ENCODE measurements around the gene CEP152. TPM values are rescaled to one million over a fixed set of nuclear protein-coding genes. Genes with fewer than 3 reads are reported as not detected.
A peak's percentile ranks its signal among the peaks of the same experiment; 100 is the strongest.

CEP152 gene, protein sequence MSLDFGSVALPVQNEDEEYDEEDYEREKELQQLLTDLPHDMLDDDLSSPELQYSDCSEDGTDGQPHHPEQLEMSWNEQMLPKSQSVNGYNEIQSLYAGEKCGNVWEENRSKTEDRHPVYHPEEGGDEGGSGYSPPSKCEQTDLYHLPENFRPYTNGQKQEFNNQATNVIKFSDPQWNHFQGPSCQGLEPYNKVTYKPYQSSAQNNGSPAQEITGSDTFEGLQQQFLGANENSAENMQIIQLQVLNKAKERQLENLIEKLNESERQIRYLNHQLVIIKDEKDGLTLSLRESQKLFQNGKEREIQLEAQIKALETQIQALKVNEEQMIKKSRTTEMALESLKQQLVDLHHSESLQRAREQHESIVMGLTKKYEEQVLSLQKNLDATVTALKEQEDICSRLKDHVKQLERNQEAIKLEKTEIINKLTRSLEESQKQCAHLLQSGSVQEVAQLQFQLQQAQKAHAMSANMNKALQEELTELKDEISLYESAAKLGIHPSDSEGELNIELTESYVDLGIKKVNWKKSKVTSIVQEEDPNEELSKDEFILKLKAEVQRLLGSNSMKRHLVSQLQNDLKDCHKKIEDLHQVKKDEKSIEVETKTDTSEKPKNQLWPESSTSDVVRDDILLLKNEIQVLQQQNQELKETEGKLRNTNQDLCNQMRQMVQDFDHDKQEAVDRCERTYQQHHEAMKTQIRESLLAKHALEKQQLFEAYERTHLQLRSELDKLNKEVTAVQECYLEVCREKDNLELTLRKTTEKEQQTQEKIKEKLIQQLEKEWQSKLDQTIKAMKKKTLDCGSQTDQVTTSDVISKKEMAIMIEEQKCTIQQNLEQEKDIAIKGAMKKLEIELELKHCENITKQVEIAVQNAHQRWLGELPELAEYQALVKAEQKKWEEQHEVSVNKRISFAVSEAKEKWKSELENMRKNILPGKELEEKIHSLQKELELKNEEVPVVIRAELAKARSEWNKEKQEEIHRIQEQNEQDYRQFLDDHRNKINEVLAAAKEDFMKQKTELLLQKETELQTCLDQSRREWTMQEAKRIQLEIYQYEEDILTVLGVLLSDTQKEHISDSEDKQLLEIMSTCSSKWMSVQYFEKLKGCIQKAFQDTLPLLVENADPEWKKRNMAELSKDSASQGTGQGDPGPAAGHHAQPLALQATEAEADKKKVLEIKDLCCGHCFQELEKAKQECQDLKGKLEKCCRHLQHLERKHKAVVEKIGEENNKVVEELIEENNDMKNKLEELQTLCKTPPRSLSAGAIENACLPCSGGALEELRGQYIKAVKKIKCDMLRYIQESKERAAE (N-terminal part only)
- total RNA-seq (10 to 100 TPM in 3 of 5 donors, 1 to 10 TPM in 2; 6.6 to 11.4 (median 10.3) TPM), total RNA-seq (8.1 to 47.6 (median 18.8) reads per million in 29 experiments)
- total RNA-seq (2013), result 8.9 TPM

DNA sequence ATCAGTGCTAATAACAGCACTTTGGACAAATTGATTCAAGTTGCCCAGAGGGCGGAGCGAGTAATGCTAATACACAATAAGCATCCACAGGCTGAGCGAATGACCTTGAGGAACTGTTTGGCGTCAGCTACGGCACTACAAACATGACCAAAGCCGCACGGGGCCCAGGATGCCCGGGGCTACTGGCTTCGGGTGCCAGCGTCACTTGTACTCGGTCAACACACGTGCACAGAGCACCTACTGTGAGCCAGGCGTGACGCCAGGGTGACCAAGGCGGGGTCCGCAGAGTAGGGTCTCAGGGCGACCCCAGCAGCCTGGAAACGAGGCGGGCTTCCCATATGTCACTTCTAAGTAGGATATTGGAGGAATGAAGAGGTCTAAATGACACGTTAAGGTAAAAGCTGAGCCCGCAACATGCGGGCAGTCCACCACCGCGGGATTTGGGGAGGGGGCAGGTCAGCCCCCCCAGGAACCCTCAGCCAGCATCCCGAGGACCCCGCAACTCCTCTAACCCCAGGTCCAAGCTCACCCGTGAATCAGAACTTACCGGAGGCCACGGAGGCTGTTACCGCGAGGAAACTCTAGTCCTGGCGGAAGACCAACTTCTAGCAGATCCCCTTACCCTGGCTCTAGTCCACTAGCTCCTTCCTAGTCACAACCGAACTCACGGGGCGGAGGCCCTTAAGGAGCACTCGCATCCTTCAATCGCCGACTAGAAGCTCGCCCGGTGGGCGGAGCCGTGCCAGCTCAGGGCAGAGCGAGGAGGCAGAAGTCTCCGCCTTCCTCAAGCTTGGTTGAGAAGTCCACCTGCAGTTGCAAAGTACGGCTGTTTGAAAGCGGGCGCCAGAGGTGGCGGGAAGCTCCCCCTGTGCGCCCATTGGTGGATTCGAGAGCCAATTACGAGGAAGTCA is at the start of gene CEP152:
TSS of gene CEP152 (minus strand) at position 656 of the 911 bp plus-strand sequence. CDS start 5,420 bp downstream, outside the sequence.
- H3K27ac ChIP-seq (ENCODE audit: low read length), result peak within 1 kb of the TSS; percentile 35
- Mint-ChIP-seq H3K27me3 (peaks cover 5% of the 10 kb centered on the region in 2 donors), H3K27ac (peak within 1 kb of the TSS; percentile 70 to 87), H3K4me3 (peak within 1 kb of the TSS; percentile 81 to 97 (median 94)), H3K36me3 (no peaks in the 10 kb centered on the region), H3K9me3 (no peaks in the 10 kb centered on the region), H3K4me1 (peaks cover 22 to 39% (median 32%) of the 10 kb centered on the region in 3 donors)
- H3K27me3 ChIP-seq (replicated peaks in 1 of 2; ENCODE audit: control insufficient read depth in 2 of 2, extremely low read depth in 1 of 2, insufficient read depth in 2 of 2, low read length in 1 of 2), result peaks cover 0 to 2% of the 10 kb centered on the region in 2 experiments
- no peaks in the 10 kb centered on the region for H3K36me3 ChIP-seq (ENCODE audit: control insufficient read depth in 2 of 2, extremely low read depth in 1 of 2, insufficient read depth in 1 of 2, low read length in 1 of 2)
- CTCF ChIA-PET, result interaction anchor here in 1 of 2 donors (0.6 to 1.6 kb wide), 10 partner anchors 10 to 1614 kb away, joined by 3 to 13 read pairs (median 4); partner anchors contain the start of genes COPS2 and EID1
- POLR2A ChIA-PET, result interaction anchor here (0.6 to 2.2 kb wide), 4 partner anchors 9 to 810 kb away, joined by 3 to 11 read pairs (median 4); partner anchors contain the start of genes DTWD1 (in 1 of the 2), EID1 (in 1 of the 2) and FAM227B (in 1 of the 2)
- ATAC-seq (replicated peaks in 1 of 4), result peak; percentile 94 to 99 (median 96)
- DNase-seq, result peak; percentile 94 to 99 (median 97)
- H3K9me3 ChIP-seq, result no peaks in the 10 kb centered on the region
- peak within 1 kb of the TSS; percentile 78 to 90 for H3K4me3 ChIP-seq (ENCODE audit: control insufficient read depth in 1 of 2, extremely low read depth in 1 of 2, low read length in 1 of 2)
- WGBS (ENCODE audit: insufficient coverage), result 1% methylated on average over 50 of the region's 51 CpGs
- peaks cover 10 to 12% of the 10 kb centered on the region in 2 experiments for H3K4me1 ChIP-seq (ENCODE audit: control insufficient read depth in 1 of 2, extremely low read depth in 1 of 2, insufficient read depth in 2 of 2, low read length in 2 of 2)

- Histone ChIP-seq H3K27me3 (replicated peaks in 1 of 2; ENCODE audit: control insufficient read depth in 2 of 2, extremely low read depth in 1 of 2, insufficient read depth in 2 of 2, low read length in 1 of 2) (no peaks in the 10 kb centered on the region), H3K36me3 (ENCODE audit: control insufficient read depth in 2 of 2, extremely low read depth in 1 of 2, insufficient read depth in 1 of 2, low read length in 1 of 2) (no peaks in the 10 kb centered on the region), H3K4me3 (ENCODE audit: control insufficient read depth in 1 of 2, extremely low read depth in 1 of 2, low read length in 1 of 2) (no peak overlapping the region), H3K27ac (ENCODE audit: low read length) (no peak overlapping the region), H3K4me1 (ENCODE audit: control insufficient read depth in 1 of 2, extremely low read depth in 1 of 2, insufficient read depth in 2 of 2, low read length in 2 of 2) (no peaks in the 10 kb centered on the region), H3K9me3 (no peaks in the 10 kb centered on the region)
- H3K4me1 Mint-ChIP-seq, result peaks cover 0 to 1% (median 0%) of the 10 kb centered on the region in 3 donors
- ChIA-PET CTCF (interaction anchor here in 1 of 2 donors (1.2 to 1.3 kb wide), 3 partner anchors 19 to 1457 kb away, joined by 3 to 8 read pairs (median 3); partner anchors contain the start of gene EID1), POLR2A (no interaction called here)
- H3K4me3 Mint-ChIP-seq, result no peak overlapping the region
- DNase-seq (no peak), ATAC-seq (replicated peaks in 1 of 4) (no peak)
- H3K9me3 Mint-ChIP-seq, result no peaks in the 10 kb centered on the region
- WGBS (ENCODE audit: insufficient coverage), result no CpG with 5 or more reads among the region's 2 CpGs
- H3K36me3 Mint-ChIP-seq, result no peaks in the 10 kb centered on the region
- H3K27me3 Mint-ChIP-seq, result peaks cover 4 to 7% of the 10 kb centered on the region in 2 donors
- H3K27ac Mint-ChIP-seq, result no peak overlapping the region
These were observed 48.6 kb upstream of the CEP152 start for GRCh38 chr15:48859426-48859825.

GRCh38 chr15:48858401-48858800 is 47.5 kb upstream of the CEP152 start:
- WGBS (ENCODE audit: insufficient coverage), result no CpG with 5 or more reads among the region's 2 CpGs
- ATAC-seq (replicated peaks in 1 of 4), result no peak
- H3K27me3 Mint-ChIP-seq, result peaks cover 4 to 7% of the 10 kb centered on the region in 2 donors
- ChIA-PET POLR2A (no interaction called here), CTCF (interaction anchor here (0.6 to 1.2 kb wide), 3 partner anchors 230 to 1458 kb away, joined by 3 read pairs; no protein-coding TSS in a partner anchor)
- peaks cover 0 to 3% (median 0%) of the 10 kb centered on the region in 3 donors for H3K9me3 Mint-ChIP-seq
- DNase-seq, result no peak
- H3K4me1 Mint-ChIP-seq, result peaks cover 0 to 1% (median 0%) of the 10 kb centered on the region in 3 donors
- H3K27ac ChIP-seq (ENCODE audit: low read length), result no peak overlapping the region
- no peaks in the 10 kb centered on the region for H3K4me1 ChIP-seq (ENCODE audit: control insufficient read depth in 1 of 2, extremely low read depth in 1 of 2, insufficient read depth in 2 of 2, low read length in 2 of 2)
- no peaks in the 10 kb centered on the region for H3K9me3 ChIP-seq
- H3K27me3 ChIP-seq (replicated peaks in 1 of 2; ENCODE audit: control insufficient read depth in 2 of 2, extremely low read depth in 1 of 2, insufficient read depth in 2 of 2, low read length in 1 of 2), result no peaks in the 10 kb centered on the region
- no peak overlapping the region for H3K4me3 ChIP-seq (ENCODE audit: control insufficient read depth in 1 of 2, extremely low read depth in 1 of 2, low read length in 1 of 2)
- H3K36me3 ChIP-seq (ENCODE audit: control insufficient read depth in 2 of 2, extremely low read depth in 1 of 2, insufficient read depth in 1 of 2, low read length in 1 of 2), result no peaks in the 10 kb centered on the region
- no peak overlapping the region for H3K27ac Mint-ChIP-seq
- H3K36me3 Mint-ChIP-seq, result no peaks in the 10 kb centered on the region
- H3K4me3 Mint-ChIP-seq, result no peak overlapping the region

DNA sequence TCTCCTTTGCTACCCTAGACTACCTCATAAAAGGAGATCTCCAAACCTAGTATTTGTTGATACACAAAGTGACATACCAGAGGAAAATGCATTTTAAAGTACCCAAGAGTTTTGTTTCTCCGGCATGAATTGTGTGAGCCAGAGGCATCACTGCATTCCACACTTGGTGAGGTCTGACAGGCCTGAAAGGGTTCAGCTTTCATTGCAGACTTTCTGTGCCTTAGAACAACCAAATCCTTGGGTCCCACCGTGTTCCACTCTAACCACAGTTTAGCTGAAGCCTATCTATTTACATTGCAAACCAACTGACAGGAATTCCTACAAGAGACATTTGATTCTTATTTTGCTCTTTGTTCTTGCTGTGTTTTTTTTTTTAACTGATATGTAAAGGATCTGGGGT is 46.1 kb upstream of the CEP152 start:
- H3K27ac Mint-ChIP-seq, result no peak overlapping the region
- ATAC-seq (replicated peaks in 1 of 4) (no peak), DNase-seq (no peak)
- ChIA-PET POLR2A (no interaction called here), CTCF (interaction anchor here (0.6 to 1.2 kb wide), 5 partner anchors 124 to 1896 kb away, joined by 3 to 4 read pairs (median 4); no protein-coding TSS in a partner anchor)
- 100% methylated on average over 1 of the region's 2 CpGs for WGBS (ENCODE audit: insufficient coverage)
- no peaks in the 10 kb centered on the region for H3K36me3 ChIP-seq (ENCODE audit: control insufficient read depth in 2 of 2, extremely low read depth in 1 of 2, insufficient read depth in 1 of 2, low read length in 1 of 2)
- H3K4me1 ChIP-seq (ENCODE audit: control insufficient read depth in 1 of 2, extremely low read depth in 1 of 2, insufficient read depth in 2 of 2, low read length in 2 of 2), result no peaks in the 10 kb centered on the region
- H3K9me3 ChIP-seq, result no peaks in the 10 kb centered on the region
- H3K27ac ChIP-seq (ENCODE audit: low read length), result no peak overlapping the region
- H3K27me3 ChIP-seq (replicated peaks in 1 of 2; ENCODE audit: control insufficient read depth in 2 of 2, extremely low read depth in 1 of 2, insufficient read depth in 2 of 2, low read length in 1 of 2), result no peaks in the 10 kb centered on the region
- no peaks in the 10 kb centered on the region for H3K36me3 Mint-ChIP-seq
- H3K4me3 Mint-ChIP-seq, result no peak overlapping the region
- peaks cover 0 to 3% (median 0%) of the 10 kb centered on the region in 3 donors for H3K9me3 Mint-ChIP-seq
- H3K4me3 ChIP-seq (ENCODE audit: control insufficient read depth in 1 of 2, extremely low read depth in 1 of 2, low read length in 1 of 2), result no peak overlapping the region
- H3K4me1 Mint-ChIP-seq, result peaks cover 0 to 1% (median 0%) of the 10 kb centered on the region in 3 donors
- peaks cover 6 to 8% of the 10 kb centered on the region in 2 donors for H3K27me3 Mint-ChIP-seq

Data from T-cell (primary cell).